H9 (cell line): ENCODE measurements around the gene MYO18B. TPM values are rescaled to one million over a fixed set of nuclear protein-coding genes. Genes with fewer than 3 reads are reported as not detected.

Experiments used
- DNase-seq: peaks from one replicate; pipeline ENCODE4 v3.0.0-alpha.2; 2017
- H2AFZ ChIP-seq: one replicate; pipeline ENCODE4 v1.6.1; 2013; ENCODE audit warnings: mild to moderate bottlenecking, low read length, control low read depth, moderate library complexity
- H2AK5ac ChIP-seq: 2 replicates; pipeline ENCODE4 v1.6.1; 2013; ENCODE audit warnings: low read length, control low read depth, mixed read lengths; ENCODE audit not compliant: insufficient read length
- H2BK120ac ChIP-seq: one replicate; pipeline ENCODE4 v1.6.1; 2013; ENCODE audit warnings: low read depth, mild to moderate bottlenecking, low read length, control low read depth, inconsistent platforms; ENCODE audit not compliant: poor library complexity, severe bottlenecking
- H2BK12ac ChIP-seq: 2 replicates; pipeline ENCODE4 v1.6.1; 2013; ENCODE audit warnings: low read length, control low read depth, mixed read lengths, low read depth; ENCODE audit not compliant: insufficient read length
- H2BK15ac ChIP-seq: 2 replicates; pipeline ENCODE4 v1.6.1; 2013; ENCODE audit warnings: low read depth, low read length, control low read depth
- H2BK20ac ChIP-seq: one replicate; pipeline ENCODE4 v1.6.1; 2013; ENCODE audit warnings: low read depth, mild to moderate bottlenecking, low read length, control low read depth, inconsistent platforms; ENCODE audit not compliant: poor library complexity, severe bottlenecking
- H2BK5ac ChIP-seq: 2 replicates; pipeline ENCODE4 v1.6.1; 2013; ENCODE audit warnings: low read length, control low read depth, mixed read lengths; ENCODE audit not compliant: insufficient read length
- H3K14ac ChIP-seq: 2 replicates; pipeline ENCODE4 v1.6.1; 2013; ENCODE audit warnings: low read length, control low read depth; ENCODE audit not compliant: insufficient read depth
- H3K18ac ChIP-seq: 2 replicates; pipeline ENCODE4 v1.6.1; 2013; ENCODE audit warnings: low read depth, mild to moderate bottlenecking, mixed read lengths, low read length, control low read depth; ENCODE audit not compliant: insufficient read length
- H3K23ac ChIP-seq: 2 replicates; pipeline ENCODE4 v1.6.1; 2013; ENCODE audit warnings: low read length, control low read depth, mixed read lengths, low read depth; ENCODE audit not compliant: insufficient read length
- H3K23me2 ChIP-seq: 2 replicates; pipeline ENCODE4 v1.6.1; 2013; ENCODE audit warnings: low read depth, mild to moderate bottlenecking, mixed read lengths, low read length, control low read depth; ENCODE audit not compliant: insufficient read length, poor library complexity, severe bottlenecking
- H3K27ac ChIP-seq: 2 replicates; pipeline ENCODE4 v1.5.1; 2013; ENCODE audit warnings: low read length, control low read depth, mixed read lengths, low read depth; ENCODE audit not compliant: insufficient read length
- H3K27me3 ChIP-seq: 2 replicates; pipeline ENCODE4 v1.6.1; 2013; ENCODE audit warnings: low read length, control low read depth, inconsistent platforms; ENCODE audit not compliant: insufficient read depth
- H3K4ac ChIP-seq: 2 replicates; pipeline ENCODE4 v1.6.1; 2013; ENCODE audit warnings: low read depth, mild to moderate bottlenecking, control low read depth, inconsistent platforms, low read length, moderate library complexity
- H3K4me1 ChIP-seq: 2 replicates; pipeline ENCODE4 v1.6.1; 2013; ENCODE audit warnings: low read length, control low read depth, inconsistent platforms; ENCODE audit not compliant: insufficient read depth
- H3K4me2 ChIP-seq: 2 replicates; pipeline ENCODE4 v1.6.1; 2013; ENCODE audit warnings: low read length, control low read depth, mixed read lengths; ENCODE audit not compliant: insufficient read length, insufficient read depth
- H3K56ac ChIP-seq: 2 replicates; pipeline ENCODE4 v1.6.1; 2013; ENCODE audit warnings: low read depth, mild to moderate bottlenecking, mixed read lengths, low read length, control low read depth; ENCODE audit not compliant: insufficient read length
- H3K79me1 ChIP-seq: 2 replicates; pipeline ENCODE4 v1.6.1; 2013; ENCODE audit warnings: low read depth, mild to moderate bottlenecking, moderate library complexity, low read length, control low read depth, inconsistent platforms; ENCODE audit not compliant: insufficient read depth, poor library complexity, severe bottlenecking
- H3K79me2 ChIP-seq: 2 replicates; pipeline ENCODE4 v1.6.1; 2013; ENCODE audit warnings: low read length, control low read depth, inconsistent platforms; ENCODE audit not compliant: insufficient read depth
- H3K9ac ChIP-seq: 2 replicates; pipeline ENCODE4 v1.6.1; 2013; ENCODE audit warnings: low read length, control low read depth, mixed read lengths; ENCODE audit not compliant: insufficient read length; ENCODE audit errors: extremely low read depth
- H3K9me3 ChIP-seq: one replicate; pipeline ENCODE4 v1.6.1; 2013; ENCODE audit warnings: low read depth, low read length, inconsistent platforms; ENCODE audit not compliant: control insufficient read depth
- H3T11ph ChIP-seq: one replicate; pipeline ENCODE4 v1.6.1; 2013; ENCODE audit warnings: mild to moderate bottlenecking, low read length, control low read depth, inconsistent platforms
- H4K20me1 ChIP-seq: one replicate; pipeline ENCODE4 v1.6.1; 2013; ENCODE audit not compliant: control insufficient read depth, insufficient read length, insufficient read depth
- H4K5ac ChIP-seq: 2 replicates; pipeline ENCODE4 v1.6.1; 2013; ENCODE audit warnings: low read depth, mild to moderate bottlenecking, mixed read lengths, low read length, control low read depth; ENCODE audit not compliant: insufficient read length
- H4K8ac ChIP-seq: replicated peaks from 2 replicates; pipeline ENCODE4 v1.6.1; 2013; ENCODE audit warnings: low read length, control low read depth, mixed read lengths, low read depth; ENCODE audit not compliant: insufficient read length
- H4K91ac ChIP-seq: 2 replicates; pipeline ENCODE4 v1.6.1; 2013; ENCODE audit warnings: low read depth, mild to moderate bottlenecking, moderate library complexity, mixed read lengths, low read length, control low read depth; ENCODE audit not compliant: insufficient read length
- H3K27ac Mint-ChIP-seq, 3 experiments: 2 replicates in 2 of 3; 3 replicates in 1 of 3; pipeline ENCODE4 v1.8.0; 2020 to 2021; ENCODE audit warnings: mixed read lengths in 3 of 3, mild to moderate bottlenecking in 1 of 3, moderate library complexity in 1 of 3
- H3K27me3 Mint-ChIP-seq: 2 replicates; pipeline ENCODE4 v1.8.0; 2021; ENCODE audit warnings: low read depth, mild to moderate bottlenecking, moderate library complexity, mixed read lengths
- H3K36me3 Mint-ChIP-seq, 3 experiments: 2 replicates in 2 of 3; 3 replicates in 1 of 3; pipeline ENCODE4 v1.8.0; 2020 to 2021; ENCODE audit warnings: low read depth in 3 of 3, mixed read lengths in 3 of 3; ENCODE audit not compliant: insufficient read depth in 1 of 3
- H3K4me1 Mint-ChIP-seq, 2 experiments: 2 replicates each; pipeline ENCODE4 v1.8.0; 2020; ENCODE audit warnings: mixed read lengths in 2 of 2
- H3K4me3 Mint-ChIP-seq, 2 experiments: 2 replicates in 1 of 2; 3 replicates in 1 of 2; pipeline ENCODE4 v1.8.0; 2020 to 2021; ENCODE audit warnings: mild to moderate bottlenecking in 2 of 2, mixed read lengths in 2 of 2, moderate library complexity in 1 of 2
- H3K9me3 Mint-ChIP-seq, 2 experiments: 2 replicates in 1 of 2; 3 replicates in 1 of 2; pipeline ENCODE4 v1.8.0; 2020; ENCODE audit warnings: mild to moderate bottlenecking in 2 of 2, mixed read lengths in 2 of 2, moderate library complexity in 1 of 2
- CTCF ChIP-seq: fragments of 200-600 bp; sonication (generic); conservative IDR thresholded peaks from 3 replicates; pipeline ENCODE4 v1.8.0; 2021; ENCODE audit warnings: antibody characterized with exemption, mild to moderate bottlenecking
- WGBS: extraction: QIAGEN DNeasy Blood & Tissue Kit; methylation state at CpG from one replicate; pipeline ENCODE4 v1.1.7; 2013; ENCODE audit warnings: missing lambda C conversion rate, low lambda C conversion rate, mixed read lengths; ENCODE audit not compliant: insufficient read length; ENCODE audit errors: extremely low coverage; 5-methylcytosine and 5-hydroxymethylcytosine counted together
- total RNA-seq: library from RNA; stranded (reverse); gene quantifications from 2 replicates; pipeline ENCODE4 v1.2.1, GENCODE V29; 2021

The MYO18B gene
- total RNA-seq, 1 experiment from 2014 or later, result 0.46 TPM

DNA sequence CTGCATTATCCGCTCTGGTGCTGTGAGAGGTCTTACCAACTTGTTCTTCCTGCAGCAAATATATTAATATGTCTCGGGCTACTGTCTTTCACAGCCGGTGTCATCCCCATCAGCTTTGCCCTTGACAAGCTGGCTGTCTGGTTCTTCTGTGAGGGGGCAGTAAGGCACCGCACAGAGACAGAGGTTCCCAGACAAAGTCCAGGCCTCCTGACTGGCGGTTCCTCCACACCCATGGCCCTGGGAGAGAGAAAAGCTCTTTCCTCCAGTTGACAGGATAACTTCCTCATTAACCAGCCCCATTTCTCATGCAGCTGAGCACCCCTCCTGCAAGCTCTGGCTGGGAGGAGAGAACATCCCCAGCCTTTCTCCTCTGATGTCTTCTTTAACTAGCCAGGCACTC is 214.8 kb downstream of the MYO18B start:
- H2BK15ac ChIP-seq, result no peak overlapping the region
- peak overlapping the region in 1 of 3 experiments; percentile 49; a peak in 1 of 7 replicates for H3K27ac Mint-ChIP-seq
- DNase-seq, result no peak
- H3K4me1 ChIP-seq, result no peaks in the 10 kb centered on the region
- no peaks in the 10 kb centered on the region; a peak in 1 of 7 replicates for H3K36me3 Mint-ChIP-seq
- no peaks in the 10 kb centered on the region for H3K79me2 ChIP-seq
- no peak overlapping the region for H3K4me2 ChIP-seq
- no peak overlapping the region for H2AFZ ChIP-seq
- H3K27ac ChIP-seq, result no peak overlapping the region
- peaks cover 3% of the 10 kb centered on the region for H3K27me3 Mint-ChIP-seq
- H3K9ac ChIP-seq, result no peak overlapping the region
- no peak overlapping the region for H2BK5ac ChIP-seq
- TF ChIP-seq CTCF, result no peak
- no peak overlapping the region for H3K4me3 Mint-ChIP-seq
- no peak overlapping the region for H2BK120ac ChIP-seq
- H2AK5ac ChIP-seq, result no peak overlapping the region
- no peaks in the 10 kb centered on the region for H3K9me3 Mint-ChIP-seq
- no peak overlapping the region for H4K91ac ChIP-seq
- H3K4ac ChIP-seq, result no peak overlapping the region
- H3K9me3 ChIP-seq, result no peaks in the 10 kb centered on the region
- no peak overlapping the region for H3K56ac ChIP-seq
- no peak overlapping the region for H4K8ac ChIP-seq
- H3K18ac ChIP-seq, result no peak overlapping the region
- no peak overlapping the region for H2BK20ac ChIP-seq
- H4K5ac ChIP-seq, result no peak overlapping the region
- H3K4me1 Mint-ChIP-seq, result peaks cover 7 to 12% of the 10 kb centered on the region in 2 experiments; a peak in 3 of 4 replicates
- H3K79me1 ChIP-seq, result no peaks in the 10 kb centered on the region
- no CpG with 5 or more reads among the region's 5 CpGs for WGBS
- H2BK12ac ChIP-seq, result no peak overlapping the region
- no peak overlapping the region for H3K14ac ChIP-seq
- H3K27me3 ChIP-seq, result no peaks in the 10 kb centered on the region
- no peak overlapping the region for H3T11ph ChIP-seq
- no peaks in the 10 kb centered on the region for H4K20me1 ChIP-seq
- H3K23ac ChIP-seq, result no peak overlapping the region
- no peaks in the 10 kb centered on the region for H3K23me2 ChIP-seq
